Measurements from ENCODE around the gene ITPKC. TPM values are rescaled to one million over a fixed set of nuclear protein-coding genes. Genes with fewer than 3 reads are reported as not detected.

The ITPKC gene
- total RNA-seq, 1 donor from 2014 or later: 19.7 TPM

DNA sequence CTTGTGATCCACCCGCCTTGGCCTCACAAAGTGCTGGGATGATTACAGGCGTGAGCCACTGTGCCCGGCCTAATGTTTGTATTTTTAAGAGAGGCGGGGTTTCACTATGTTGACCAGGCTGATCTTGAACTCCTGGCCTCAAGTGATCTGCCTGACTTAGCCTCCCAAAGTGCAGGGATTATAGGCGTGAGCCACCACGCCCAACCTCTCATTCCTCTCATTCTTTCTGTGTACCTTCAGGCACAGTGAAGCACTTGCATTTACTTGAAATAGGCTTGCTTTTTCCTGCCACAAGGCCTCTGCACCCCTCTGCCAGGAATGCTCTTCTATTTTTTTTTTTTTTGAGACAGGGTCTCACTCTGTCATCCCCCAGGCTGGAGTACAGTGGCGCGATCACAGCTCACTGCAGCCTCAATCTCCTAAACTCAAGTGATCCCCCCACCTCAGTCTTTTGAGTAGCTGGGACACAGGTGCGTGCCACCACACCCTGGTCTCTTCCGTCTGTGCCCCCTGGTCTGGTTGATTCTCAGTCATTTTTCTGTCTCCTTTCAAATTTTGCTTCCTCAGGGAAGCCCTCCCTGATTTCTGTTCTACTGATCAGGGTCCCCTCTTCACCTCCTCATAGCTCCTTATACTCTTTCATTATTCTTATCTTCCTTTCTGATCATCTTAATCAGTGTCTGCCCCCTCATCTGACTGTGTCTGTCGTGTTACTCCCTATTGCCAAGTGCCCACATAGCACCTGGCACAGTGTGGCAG is 18.3 kb downstream of the ITPKC start:
- no peaks in the 10 kb centered on the region for H3K4me1 Mint-ChIP-seq (ENCODE audit: low read depth, unreplicated experiment)
- H3K27ac Mint-ChIP-seq (ENCODE audit: unreplicated experiment): no peak overlapping the region
- no peaks in the 10 kb centered on the region for H3K27me3 Mint-ChIP-seq (ENCODE audit: low read depth, unreplicated experiment)
- no peak overlapping the region for H3K4me2 ChIP-seq (ENCODE audit: low read length)
- H3K4me3 Mint-ChIP-seq (ENCODE audit: unreplicated experiment): no peak overlapping the region
- TF ChIP-seq EZH2 (IDR thresholded peaks at IDR 0.05; ENCODE audit: insufficient read depth, low read length): no peak
- TF ChIP-seq, protein P1, sequence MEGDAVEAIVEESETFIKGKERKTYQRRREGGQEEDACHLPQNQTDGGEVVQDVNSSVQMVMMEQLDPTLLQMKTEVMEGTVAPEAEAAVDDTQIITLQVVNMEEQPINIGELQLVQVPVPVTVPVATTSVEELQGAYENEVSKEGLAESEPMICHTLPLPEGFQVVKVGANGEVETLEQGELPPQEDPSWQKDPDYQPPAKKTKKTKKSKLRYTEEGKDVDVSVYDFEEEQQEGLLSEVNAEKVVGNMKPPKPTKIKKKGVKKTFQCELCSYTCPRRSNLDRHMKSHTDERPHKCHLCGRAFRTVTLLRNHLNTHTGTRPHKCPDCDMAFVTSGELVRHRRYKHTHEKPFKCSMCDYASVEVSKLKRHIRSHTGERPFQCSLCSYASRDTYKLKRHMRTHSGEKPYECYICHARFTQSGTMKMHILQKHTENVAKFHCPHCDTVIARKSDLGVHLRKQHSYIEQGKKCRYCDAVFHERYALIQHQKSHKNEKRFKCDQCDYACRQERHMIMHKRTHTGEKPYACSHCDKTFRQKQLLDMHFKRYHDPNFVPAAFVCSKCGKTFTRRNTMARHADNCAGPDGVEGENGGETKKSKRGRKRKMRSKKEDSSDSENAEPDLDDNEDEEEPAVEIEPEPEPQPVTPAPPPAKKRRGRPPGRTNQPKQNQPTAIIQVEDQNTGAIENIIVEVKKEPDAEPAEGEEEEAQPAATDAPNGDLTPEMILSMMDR (IDR thresholded peaks at IDR 0.05; ENCODE audit: insufficient read depth, low read depth, low read length): no peak
- FAIRE-seq (no peak), DNase-seq (ENCODE audit: low read depth) (no peak)
- no peak overlapping the region for H3K27ac ChIP-seq (ENCODE audit: low read depth, low read length)
- no peaks in the 10 kb centered on the region for H4K20me1 ChIP-seq (ENCODE audit: insufficient read depth, low read length)
- H3K4me1 ChIP-seq (ENCODE audit: insufficient read depth, low read length): no peaks in the 10 kb centered on the region
- H3K4me3 ChIP-seq (ENCODE audit: insufficient read depth, low read depth, low read length): no peak overlapping the region
- H3K36me3 ChIP-seq (ENCODE audit: insufficient read depth, low read length): peaks cover 27% of the 10 kb centered on the region
- H3K9ac ChIP-seq (ENCODE audit: low read length): no peak overlapping the region
- H3K36me3 Mint-ChIP-seq (ENCODE audit: low read depth, unreplicated experiment): peaks cover 37% of the 10 kb centered on the region
- H3K27me3 ChIP-seq (ENCODE audit: insufficient read depth, low read length): no peaks in the 10 kb centered on the region
- no peak overlapping the region for H2AFZ ChIP-seq (ENCODE audit: low read depth, low read length)
- H3K9me3 Mint-ChIP-seq (ENCODE audit: unreplicated experiment): no peaks in the 10 kb centered on the region
- no peaks in the 10 kb centered on the region for H3K79me2 ChIP-seq (ENCODE audit: insufficient read depth, low read length)
- no peaks in the 10 kb centered on the region for H3K9me3 ChIP-seq (ENCODE audit: insufficient read depth, low read depth, low read length)

DNA sequence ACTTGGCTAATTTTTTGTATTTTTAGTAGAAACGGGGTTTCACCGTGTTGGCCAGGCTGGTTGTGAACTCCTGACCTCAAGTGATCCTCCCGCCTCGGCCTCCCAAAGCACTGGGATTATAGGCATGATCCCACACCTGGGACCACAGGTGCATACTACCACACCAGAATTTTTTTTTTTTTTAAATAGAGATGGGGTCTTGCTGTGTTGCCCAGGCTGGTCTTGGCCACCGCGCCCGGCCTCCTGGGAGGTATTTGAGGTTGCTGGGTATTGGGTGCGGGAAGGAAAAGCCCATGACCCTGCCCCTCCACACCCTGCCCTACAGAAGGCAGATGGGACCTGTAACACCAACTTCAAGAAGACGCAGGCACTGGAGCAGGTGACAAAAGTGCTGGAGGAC is 19.7 kb downstream of the ITPKC start:
- peaks cover 27% of the 10 kb centered on the region for H3K36me3 ChIP-seq (ENCODE audit: insufficient read depth, low read length)
- Mint-ChIP-seq H3K4me1 (ENCODE audit: low read depth, unreplicated experiment) (no peaks in the 10 kb centered on the region), H3K27ac (ENCODE audit: unreplicated experiment) (no peak overlapping the region), H3K9me3 (ENCODE audit: unreplicated experiment) (no peaks in the 10 kb centered on the region), H3K27me3 (ENCODE audit: low read depth, unreplicated experiment) (no peaks in the 10 kb centered on the region), H3K4me3 (ENCODE audit: unreplicated experiment) (no peak overlapping the region), H3K36me3 (ENCODE audit: low read depth, unreplicated experiment) (peaks cover 35% of the 10 kb centered on the region)
- DNase-seq (ENCODE audit: low read depth) (no peak), FAIRE-seq (no peak)
- no peak overlapping the region for H3K9ac ChIP-seq (ENCODE audit: low read length)
- H3K9me3 ChIP-seq (ENCODE audit: insufficient read depth, low read depth, low read length): no peaks in the 10 kb centered on the region
- H3K4me2 ChIP-seq (ENCODE audit: low read length): no peak overlapping the region
- no peak for TF ChIP-seq EZH2 (IDR thresholded peaks at IDR 0.05; ENCODE audit: insufficient read depth, low read length)
- TF ChIP-seq, protein P1 (IDR thresholded peaks at IDR 0.05; ENCODE audit: insufficient read depth, low read depth, low read length): no peak
- H3K4me1 ChIP-seq (ENCODE audit: insufficient read depth, low read length): no peaks in the 10 kb centered on the region
- no peaks in the 10 kb centered on the region for H3K79me2 ChIP-seq (ENCODE audit: insufficient read depth, low read length)
- H2AFZ ChIP-seq (ENCODE audit: low read depth, low read length): no peak overlapping the region
- no peak overlapping the region for H3K27ac ChIP-seq (ENCODE audit: low read depth, low read length)
- H3K4me3 ChIP-seq (ENCODE audit: insufficient read depth, low read depth, low read length): no peak overlapping the region
- no peaks in the 10 kb centered on the region for H4K20me1 ChIP-seq (ENCODE audit: insufficient read depth, low read length)
- H3K27me3 ChIP-seq (ENCODE audit: insufficient read depth, low read length): no peaks in the 10 kb centered on the region

DNA sequence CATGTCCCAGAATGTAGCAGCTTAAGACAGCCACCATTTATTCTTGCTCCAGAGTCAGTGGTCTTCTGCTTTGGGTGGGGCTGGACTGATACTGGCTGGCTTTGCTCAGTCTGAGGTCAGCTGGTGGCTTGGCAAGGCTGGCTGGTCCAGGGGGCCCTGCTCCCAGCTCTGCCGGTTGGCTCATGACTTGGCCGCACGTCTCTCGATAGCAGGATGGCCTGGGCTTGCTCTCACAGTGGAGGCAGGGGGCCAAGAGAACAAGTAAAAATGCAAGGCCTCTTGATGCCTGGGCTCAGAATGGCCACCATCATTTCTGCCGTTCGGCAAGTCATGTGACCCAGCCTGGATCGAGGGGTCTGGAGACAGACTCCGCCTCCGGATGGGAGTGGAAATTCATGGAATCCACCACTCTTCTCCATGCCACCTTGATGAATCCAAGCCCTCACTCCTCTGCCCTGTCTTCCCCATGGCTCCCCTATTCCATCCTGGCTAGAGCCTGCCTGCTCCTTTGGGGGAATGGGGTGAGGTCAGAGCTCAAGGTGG is 20.3 kb downstream of the ITPKC start:
- Histone ChIP-seq H3K27ac (ENCODE audit: low read depth, low read length) (no peak overlapping the region), H3K9me3 (ENCODE audit: insufficient read depth, low read depth, low read length) (no peaks in the 10 kb centered on the region), H3K27me3 (ENCODE audit: insufficient read depth, low read length) (no peaks in the 10 kb centered on the region), H3K4me2 (ENCODE audit: low read length) (no peak overlapping the region), H2AFZ (ENCODE audit: low read depth, low read length) (no peak overlapping the region), H4K20me1 (ENCODE audit: insufficient read depth, low read length) (no peaks in the 10 kb centered on the region), H3K4me3 (ENCODE audit: insufficient read depth, low read depth, low read length) (no peak overlapping the region), H3K36me3 (ENCODE audit: insufficient read depth, low read length) (peaks cover 27% of the 10 kb centered on the region), H3K79me2 (ENCODE audit: insufficient read depth, low read length) (no peaks in the 10 kb centered on the region), H3K9ac (ENCODE audit: low read length) (no peak overlapping the region), H3K4me1 (ENCODE audit: insufficient read depth, low read length) (no peaks in the 10 kb centered on the region)
- no peaks in the 10 kb centered on the region for H3K4me1 Mint-ChIP-seq (ENCODE audit: low read depth, unreplicated experiment)
- H3K27ac Mint-ChIP-seq (ENCODE audit: unreplicated experiment): no peak overlapping the region
- TF ChIP-seq, protein P1 (IDR thresholded peaks at IDR 0.05; ENCODE audit: insufficient read depth, low read depth, low read length): no peak
- TF ChIP-seq EZH2 (IDR thresholded peaks at IDR 0.05; ENCODE audit: insufficient read depth, low read length): no peak
- DNase-seq (ENCODE audit: low read depth) (no peak), FAIRE-seq (no peak)
- no peak overlapping the region for H3K4me3 Mint-ChIP-seq (ENCODE audit: unreplicated experiment)
- no peaks in the 10 kb centered on the region for H3K9me3 Mint-ChIP-seq (ENCODE audit: unreplicated experiment)
- H3K27me3 Mint-ChIP-seq (ENCODE audit: low read depth, unreplicated experiment): no peaks in the 10 kb centered on the region
- peaks cover 40% of the 10 kb centered on the region for H3K36me3 Mint-ChIP-seq (ENCODE audit: low read depth, unreplicated experiment)

Measured in astrocyte (in vitro differentiated cells and primary cell).